GM19193 (cell line): ENCODE results near the gene EPB41L4A.

ENCODE experiments used
- POLR2A ChIP-seq: IDR thresholded peaks from 4 replicates; pipeline ENCODE4 v1.6.1; 2011; ENCODE audit not compliant: insufficient read depth, insufficient read length; ENCODE audit errors: extremely low read depth

The EPB41L4A gene

GRCh38 chr5:112192866-112193265 lies 226.2 kb downstream of the EPB41L4A start:
- TF ChIP-seq POLR2A = no peak

DNA sequence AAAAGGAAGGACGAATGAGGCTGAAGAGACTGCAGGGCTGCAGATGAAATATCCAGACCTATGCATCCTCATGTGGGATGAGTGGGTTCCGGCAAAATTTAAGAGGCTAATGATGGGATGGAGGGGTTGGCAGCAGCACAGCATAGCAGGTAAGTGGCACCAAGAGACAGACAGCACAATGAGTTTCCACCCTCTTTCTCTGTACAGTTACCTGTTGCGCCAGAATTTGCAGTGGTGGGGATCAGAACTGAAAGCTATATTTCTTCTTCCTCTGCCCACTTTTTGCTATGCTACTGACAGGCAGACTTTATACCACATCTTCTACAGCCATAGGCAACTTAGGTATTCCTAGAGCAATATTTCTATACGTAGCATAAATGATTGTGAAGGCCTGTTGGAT lies 227.0 kb downstream of the EPB41L4A start:
- TF ChIP-seq POLR2A = no peak

- TF ChIP-seq POLR2A = no peak
These were observed 229.7 kb downstream of the EPB41L4A start for GRCh38 chr5:112189391-112189790.

DNA sequence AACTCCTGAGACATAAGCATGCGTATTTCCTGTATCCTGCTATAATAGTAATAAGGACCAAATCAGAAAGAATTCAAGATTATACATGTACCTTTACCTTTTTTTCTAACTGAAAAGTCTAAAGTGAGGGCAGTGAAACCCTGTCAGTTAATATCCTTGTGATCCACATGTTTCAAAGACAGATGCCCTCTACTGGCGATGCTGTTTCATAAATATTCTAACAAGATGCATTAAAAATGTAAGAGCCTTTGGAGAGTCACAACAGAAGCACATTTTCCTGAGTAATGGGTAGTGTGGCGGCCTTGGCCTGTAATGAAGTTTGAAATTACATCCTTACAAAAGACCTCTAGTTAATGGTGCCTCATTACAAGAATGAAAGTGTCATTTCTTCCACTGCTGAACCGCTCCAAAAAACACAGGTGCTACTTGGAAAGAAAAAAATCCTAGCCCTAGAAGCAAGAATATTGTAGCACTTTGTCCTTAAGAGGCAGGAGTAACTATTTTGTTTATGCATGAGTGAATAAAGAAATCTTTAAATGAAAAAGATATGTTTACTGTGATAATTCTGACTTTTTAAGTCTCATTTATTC lies 232.6 kb downstream of the EPB41L4A start:
- no peak for TF ChIP-seq POLR2A

DNA sequence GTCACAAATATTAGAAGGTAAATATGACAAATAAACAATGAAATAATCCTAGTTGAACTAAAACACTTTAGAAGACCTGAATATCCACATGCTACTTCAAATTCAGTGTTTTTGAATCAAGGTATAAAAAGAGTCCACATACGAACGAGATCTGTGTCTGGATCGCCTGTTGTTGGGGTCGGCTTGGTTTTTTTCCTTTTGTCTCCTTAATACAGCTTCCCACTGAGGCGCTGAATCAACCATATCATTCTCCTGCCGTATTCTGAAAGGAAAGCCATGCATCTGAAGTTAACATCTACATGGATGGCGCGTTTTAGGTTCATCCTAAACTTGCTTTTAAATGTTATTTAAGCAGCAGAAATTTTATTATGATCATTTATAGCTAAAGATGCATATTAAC lies 235.2 kb downstream of the EPB41L4A start:
- no peak for TF ChIP-seq POLR2A

GRCh38 chr5:112183103-112183711 lies 235.9 kb downstream of the EPB41L4A start:
- TF ChIP-seq POLR2A = no peak

GRCh38 chr5:112179290-112179689 lies 239.8 kb downstream of the EPB41L4A start:
- no peak for TF ChIP-seq POLR2A

DNA sequence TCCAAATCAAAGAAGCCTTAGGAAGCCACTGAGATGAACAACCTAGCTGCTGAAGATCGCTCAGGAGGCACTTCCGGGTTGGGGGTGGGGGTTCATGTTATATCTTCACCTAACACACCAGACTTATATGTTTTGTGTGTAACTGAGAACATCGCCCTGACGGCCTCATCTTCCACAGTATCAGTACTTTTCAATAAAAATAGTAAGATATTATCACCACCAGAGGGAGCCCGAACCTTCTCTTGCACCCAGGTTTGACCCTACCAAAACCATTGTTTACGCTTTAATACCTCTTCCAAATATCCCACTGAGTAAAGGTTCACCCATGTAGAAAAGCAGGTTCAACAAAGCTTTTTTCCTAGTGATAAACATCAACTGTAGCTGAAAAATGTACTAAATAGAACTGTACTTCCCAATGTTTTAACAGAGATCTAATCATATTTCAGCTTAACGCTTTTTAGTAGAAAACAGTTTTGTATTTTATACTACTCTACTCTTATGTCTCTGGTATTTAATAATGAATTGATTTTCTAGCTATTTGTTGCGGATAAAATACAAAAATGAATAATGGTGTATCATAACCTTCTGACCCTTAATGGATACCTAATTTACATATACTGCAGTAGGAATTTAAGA lies 244.0 kb downstream of the EPB41L4A start:
- no peak for TF ChIP-seq POLR2A

DNA sequence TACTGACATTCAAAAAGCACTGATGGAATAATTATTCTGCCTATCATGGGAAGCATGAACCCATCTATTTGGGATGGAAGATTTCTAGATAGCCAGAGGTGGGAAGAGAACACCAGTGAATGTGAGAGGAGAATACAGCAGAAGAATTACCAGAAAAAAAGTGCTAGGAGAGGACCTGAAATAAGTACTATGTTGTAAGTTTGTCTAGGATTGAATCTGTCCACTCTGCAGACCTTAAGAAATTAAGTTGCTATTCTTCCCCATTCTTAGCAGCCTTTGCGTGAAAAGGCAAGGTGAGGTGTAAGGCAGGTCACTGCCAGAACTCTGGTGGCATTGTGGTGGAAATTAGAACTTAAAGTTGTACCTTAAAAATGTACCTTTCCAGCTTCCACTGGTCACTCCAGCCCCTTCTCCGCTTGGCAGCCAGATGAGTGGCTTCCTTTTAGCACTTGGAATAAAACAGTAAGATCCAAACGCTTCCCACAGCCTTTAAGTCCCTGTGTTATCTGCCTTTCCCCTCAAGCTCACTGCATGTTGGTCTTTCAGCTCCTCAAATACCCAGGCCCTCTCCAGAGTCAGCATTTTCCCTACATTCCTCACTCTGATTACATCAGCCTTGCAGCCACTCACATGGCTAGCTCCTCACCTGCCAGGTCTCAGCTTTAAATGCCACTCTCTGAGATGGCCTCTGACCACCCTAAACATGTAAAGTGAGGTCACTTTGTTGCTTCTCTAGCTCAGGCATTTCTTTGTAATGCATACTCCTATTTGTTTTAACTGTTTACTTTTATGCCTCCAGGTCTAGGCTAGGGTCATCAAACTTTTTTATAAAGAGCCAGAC lies 253.0 kb downstream of the EPB41L4A start:
- TF ChIP-seq POLR2A = no peak

GRCh38 chr5:112165399-112165798 lies 253.7 kb downstream of the EPB41L4A start:
- no peak for TF ChIP-seq POLR2A

GRCh38 chr5:112163435-112163834 lies 255.6 kb downstream of the EPB41L4A start:
- no peak for TF ChIP-seq POLR2A

- TF ChIP-seq POLR2A = no peak
These were observed 257.7 kb downstream of the EPB41L4A start for GRCh38 chr5:112161392-112161748.

DNA sequence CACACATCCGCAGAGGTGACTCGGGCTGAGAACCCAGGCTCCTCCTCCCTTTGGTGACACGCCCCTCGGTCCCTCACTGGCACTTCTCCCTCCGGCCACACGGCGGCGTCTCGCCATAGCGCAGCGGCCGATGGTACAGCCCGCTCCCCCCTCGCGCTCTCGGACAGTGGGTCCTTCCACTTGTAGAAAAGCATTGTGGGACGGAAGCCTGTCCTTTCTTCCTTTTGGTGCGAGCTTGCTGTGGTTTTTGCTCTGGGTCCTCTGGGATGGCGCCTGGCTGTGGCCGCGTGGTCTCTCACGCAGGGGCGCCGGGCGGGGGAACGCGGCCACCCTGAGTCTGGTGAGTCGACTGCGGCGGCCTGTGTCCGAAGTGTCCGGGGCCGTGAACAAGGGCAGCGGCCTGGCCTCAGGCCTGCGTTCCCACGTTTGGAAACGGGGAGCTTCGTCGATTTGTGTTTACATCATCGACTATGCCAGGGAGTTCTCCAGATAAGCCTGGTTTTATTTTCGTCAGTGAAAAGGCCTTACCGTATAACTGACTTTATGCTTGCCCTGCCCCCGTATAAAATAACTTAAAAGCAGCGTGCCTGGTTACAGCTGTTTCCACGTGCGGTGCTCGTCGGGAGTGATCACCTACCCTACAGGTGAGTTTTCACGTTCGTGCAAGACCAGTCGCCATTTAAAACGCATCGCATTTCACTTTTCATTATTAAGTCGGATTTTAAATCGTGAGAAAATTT lies 258.3 kb downstream of the EPB41L4A start:
- peak; percentile 98 for TF ChIP-seq POLR2A

- TF ChIP-seq POLR2A = no peak
These were observed 259.6 kb downstream of the EPB41L4A start for GRCh38 chr5:112159435-112159834.

DNA sequence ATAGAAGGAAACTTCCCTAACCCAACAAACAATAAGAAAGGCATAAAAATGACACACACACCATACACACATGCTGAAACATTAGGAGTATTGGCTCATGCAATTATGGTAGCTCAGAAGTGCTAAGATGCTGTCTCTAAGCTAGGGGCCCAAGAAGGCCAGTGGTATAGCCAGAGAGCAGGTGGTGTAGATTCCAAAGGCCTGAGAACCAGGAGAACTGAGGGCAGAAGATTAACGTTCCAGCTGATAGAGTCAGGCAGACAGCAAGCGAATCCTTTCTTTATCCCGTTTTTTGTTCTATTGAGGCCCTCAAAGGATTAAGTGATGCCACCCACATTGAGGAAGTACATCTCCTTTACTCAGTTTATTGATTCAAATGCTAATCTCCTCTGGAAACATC lies 262.9 kb downstream of the EPB41L4A start:
- TF ChIP-seq POLR2A = no peak
